HG03064 (cell line): ENCODE measurements around the gene TTLL11.

Source experiments
- ATAC-seq: cut with Tn5 transposase; IDR thresholded peaks from one replicate; pipeline ENCODE4 v1.9.1; 2021; ENCODE audit warnings: low read depth; ENCODE audit not compliant: unreplicated experiment

TTLL11 gene

GRCh38 chr9:122111413-122112085 is 18.4 kb upstream of the TTLL11 start:
- no peak for ATAC-seq

DNA sequence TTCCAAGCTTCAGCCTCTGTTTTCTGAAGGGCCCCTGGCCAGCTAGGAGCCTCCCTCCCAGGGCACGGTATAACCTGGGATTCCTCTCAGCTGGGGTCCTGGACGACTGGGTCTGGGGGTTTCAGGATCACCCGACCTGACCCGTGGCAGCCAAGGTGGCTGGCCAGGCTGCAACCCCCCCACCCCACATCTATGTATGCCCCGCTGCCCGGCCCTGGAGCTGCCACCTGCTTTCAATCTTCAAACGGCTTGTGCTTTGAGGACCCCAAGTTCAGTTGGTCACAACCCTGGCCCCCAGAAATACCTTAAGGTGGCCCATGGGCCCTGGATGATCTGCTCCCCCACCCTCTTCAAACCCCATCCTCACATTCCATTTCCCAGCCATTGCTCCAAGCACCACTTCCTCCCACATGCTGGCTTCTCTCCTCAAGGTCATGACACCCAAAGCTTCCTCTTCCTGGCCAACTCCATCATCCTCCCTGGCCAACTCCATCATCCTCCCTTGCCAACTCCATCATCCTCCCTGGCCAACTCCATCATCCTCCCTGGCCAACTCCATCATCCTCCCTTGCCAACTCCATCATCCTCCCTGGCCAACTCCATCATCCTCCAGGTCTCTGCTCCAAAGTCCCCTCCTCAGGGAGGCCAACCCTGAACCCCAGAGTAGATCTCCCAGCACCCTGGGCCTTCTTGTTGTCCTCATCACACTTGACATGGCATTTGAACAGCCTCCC is 17.2 kb upstream of the TTLL11 start:
- ATAC-seq = no peak

DNA sequence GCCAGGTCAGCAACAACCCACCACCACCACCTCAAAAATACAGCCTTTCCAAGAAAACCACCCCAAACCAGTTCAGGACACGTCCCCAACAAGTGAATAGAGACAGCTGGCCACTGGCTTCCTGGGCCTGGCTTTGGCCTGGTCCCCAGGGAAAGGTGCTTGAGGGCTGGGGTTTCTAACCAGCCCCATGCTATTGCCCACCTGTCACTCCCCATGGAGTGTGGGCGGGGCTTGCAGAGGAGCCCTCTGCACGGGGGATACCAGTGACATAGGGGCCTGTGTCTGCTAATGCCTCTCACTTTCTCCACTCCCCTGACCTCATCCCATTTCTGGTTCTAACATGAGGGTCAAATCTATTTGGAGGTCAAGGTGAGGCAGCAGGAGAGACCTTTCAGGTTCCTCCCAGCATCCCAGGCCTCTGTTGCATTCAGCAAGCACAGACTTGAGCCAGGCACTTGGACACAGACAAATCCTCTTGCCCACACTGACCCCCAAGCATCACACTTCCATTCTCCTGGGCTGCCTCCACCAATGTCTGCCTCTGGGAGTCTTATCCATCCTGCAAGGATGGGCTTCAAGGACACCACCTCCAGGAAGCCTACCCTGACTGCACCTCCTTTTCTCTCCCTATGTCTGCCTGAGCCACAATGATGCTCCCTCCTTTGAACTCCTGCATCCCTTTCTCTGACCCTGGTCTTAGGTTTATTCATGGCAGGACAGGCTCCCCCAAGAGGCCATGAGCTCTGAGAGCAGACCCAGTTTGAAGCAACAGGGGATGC is 16.1 kb upstream of the TTLL11 start:
- no peak for ATAC-seq

GRCh38 chr9:122107291-122107805 is 14.2 kb upstream of the TTLL11 start:
- ATAC-seq = no peak

GRCh38 chr9:122106576-122106975 is 13.5 kb upstream of the TTLL11 start:
- no peak for ATAC-seq

DNA sequence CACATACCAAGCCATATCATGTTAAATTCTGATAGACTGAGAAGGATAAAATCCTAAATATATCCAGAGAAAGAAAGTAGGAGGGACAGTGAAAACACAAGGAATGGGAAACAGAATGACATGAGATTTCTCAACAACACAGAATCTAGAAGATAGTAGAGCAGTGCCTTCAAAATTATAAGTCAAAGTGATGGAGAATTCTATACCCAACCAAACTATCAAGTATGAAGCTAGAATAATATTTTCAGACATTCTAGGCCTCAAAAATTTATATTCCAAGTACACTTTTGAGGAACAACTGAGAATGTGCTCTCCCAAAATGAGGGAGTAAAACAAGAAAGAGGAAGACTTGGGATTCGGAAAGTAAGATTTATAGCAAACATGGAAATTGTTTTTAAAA is 10.9 kb upstream of the TTLL11 start:
- no peak for ATAC-seq

- ATAC-seq = no peak
Observed at GRCh38 chr9:122102156-122102555, 9.0 kb upstream of the TTLL11 start.

DNA sequence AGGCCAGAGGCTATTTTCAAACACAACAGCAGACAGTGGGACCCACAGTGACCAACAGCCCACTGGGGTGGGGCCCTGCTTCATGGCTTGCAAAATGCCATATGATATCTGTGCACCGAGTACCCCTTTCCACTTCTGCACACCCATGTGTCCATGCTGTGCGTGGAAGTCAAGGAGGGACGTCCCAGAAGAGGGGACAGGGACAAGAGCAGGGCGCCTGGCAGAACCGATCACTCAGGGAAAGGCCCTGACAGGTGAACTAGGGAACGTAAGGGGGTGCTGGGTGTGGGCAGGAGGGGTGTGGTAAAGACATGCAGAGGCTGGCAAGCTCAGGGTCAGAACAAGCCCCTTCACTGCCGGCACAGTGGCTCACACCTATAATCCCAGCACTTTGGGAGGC is 7.6 kb upstream of the TTLL11 start:
- ATAC-seq = no peak

- ATAC-seq = no peak
Observed at GRCh38 chr9:122099271-122099869, 6.3 kb upstream of the TTLL11 start.

DNA sequence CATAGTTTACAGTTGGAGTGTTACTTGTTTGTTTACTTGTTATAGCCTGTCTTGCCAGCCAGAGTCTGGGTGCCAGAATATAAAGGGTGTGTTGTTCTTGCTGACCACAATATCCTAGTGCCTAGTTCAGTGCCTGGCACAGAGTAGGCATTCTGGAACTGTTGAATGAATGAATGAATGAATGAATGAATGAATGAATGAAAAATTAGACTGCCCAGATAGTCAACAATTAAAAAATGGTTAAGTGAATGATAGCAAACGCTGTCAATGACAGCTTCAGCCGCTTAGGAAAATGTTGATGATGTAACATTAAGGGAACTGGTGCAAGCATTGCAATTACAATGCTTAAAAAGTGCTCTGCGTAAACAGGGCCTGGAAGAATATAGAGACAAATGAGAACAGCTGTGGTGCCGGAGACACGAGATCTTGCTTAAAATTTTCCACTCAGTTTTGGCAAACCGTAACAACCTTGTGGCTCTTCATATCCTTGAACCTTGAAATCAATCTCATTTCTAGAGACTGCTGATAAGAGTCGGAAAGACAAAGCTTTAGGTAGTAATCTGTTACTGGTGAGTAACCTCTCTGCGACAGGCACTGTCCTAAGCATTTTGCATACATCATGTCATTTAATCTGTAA is 4.7 kb upstream of the TTLL11 start:
- no peak for ATAC-seq

GRCh38 chr9:122096620-122097415 is 3.7 kb upstream of the TTLL11 start:
- ATAC-seq = no peak

- no peak for ATAC-seq
Observed at GRCh38 chr9:122095010-122095767, 2.1 kb upstream of the TTLL11 start.

- no peak for ATAC-seq
Observed at GRCh38 chr9:122091682-122092592, 1.2 kb downstream of the TTLL11 start.

DNA sequence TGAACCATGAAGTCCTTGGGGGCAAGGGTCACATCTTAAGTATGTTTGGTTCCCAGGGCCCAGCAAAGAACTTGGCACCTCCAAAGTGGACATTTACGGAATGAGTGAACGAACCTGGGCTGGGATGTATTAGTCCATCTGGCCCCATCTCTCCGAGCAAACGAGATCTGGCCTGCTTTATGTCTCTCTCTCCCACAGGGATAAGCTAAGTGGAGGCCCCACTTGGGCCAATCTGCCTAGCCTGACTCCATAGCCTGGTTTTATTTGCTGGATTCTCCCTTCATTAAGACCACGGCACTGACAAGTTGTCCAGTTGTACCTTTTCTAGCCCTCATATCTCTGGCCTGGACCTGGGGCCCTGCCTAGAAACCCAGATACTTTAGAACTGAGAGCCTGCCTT is 2.1 kb downstream of the TTLL11 start:
- no peak for ATAC-seq

- no peak for ATAC-seq
Observed at GRCh38 chr9:122090287-122090883, 2.7 kb downstream of the TTLL11 start.

DNA sequence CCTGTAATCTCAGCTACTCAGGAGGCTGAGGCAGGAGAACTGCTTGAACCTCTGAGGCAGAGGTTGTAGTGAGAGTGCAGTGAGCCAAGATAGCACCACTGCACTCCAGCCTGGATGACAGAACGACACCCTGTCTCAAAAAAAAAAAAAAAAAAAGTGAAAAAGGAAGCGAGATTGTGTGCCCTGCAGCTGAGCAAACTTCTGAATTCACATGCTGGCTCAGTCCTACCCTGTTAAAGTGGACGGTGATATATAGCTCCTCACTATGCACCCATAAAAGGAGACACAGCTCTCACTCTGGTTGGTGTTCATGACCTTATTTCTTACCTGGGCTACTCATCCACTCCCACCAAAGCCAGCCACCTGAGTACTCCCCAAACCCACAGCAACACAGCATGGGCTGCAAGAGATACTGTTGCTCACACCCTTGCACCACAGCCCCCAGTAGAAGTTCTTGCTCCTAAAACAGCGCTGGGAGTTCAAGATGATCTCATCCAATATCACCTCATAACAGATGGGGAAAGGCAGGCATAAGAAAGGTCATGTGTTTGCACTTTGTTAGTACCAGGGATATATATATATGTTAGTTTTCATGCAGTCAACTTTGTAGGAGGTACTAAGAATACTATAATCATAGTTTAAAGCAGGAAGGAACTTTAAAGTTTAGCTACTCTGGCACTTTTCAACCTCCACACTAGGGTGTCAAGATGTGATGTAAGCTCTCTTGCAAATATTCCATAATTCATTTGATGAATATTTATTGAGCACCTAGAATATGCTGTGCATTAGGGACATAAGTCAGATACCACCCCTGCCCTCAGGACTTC is 4.0 kb downstream of the TTLL11 start:
- ATAC-seq = no peak
